ENCODE results near the gene SSTR5. TPM values are rescaled to one million over a fixed set of nuclear protein-coding genes. Genes with fewer than 3 reads are reported as not detected.
A peak's percentile ranks its signal among the peaks of the same experiment; 100 is the strongest.

The SSTR5 gene
- total RNA-seq, 1 donor from 2014 or later: 22.6 TPM

DNA sequence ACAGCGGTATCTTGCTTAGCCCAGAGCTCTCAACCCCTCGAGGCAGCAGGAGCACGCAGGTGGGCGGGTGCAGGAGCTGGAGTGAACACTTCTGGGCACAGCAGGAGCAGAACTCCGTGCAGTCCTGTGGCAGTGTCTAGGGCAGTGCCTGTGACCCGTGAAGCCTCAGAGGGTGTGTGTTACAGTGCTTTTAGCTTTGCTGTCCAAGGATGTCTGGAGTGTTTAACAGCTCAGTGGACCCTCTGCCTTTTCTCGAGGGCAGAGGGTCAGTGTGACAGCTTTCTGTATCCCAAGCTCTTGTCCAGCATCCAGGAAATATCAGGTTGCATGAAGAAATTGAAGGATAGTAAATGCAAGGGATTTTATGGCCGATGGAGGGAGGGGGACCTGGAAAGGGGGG, 16.4 kb upstream of the SSTR5 start:
- Histone ChIP-seq H3K27me3 (ENCODE audit: low read depth) (peaks cover 83% of the 10 kb centered on the region), H3K9me3 (replicated peaks) (peaks cover 24% of the 10 kb centered on the region), H3K4me1 (peaks cover 8% of the 10 kb centered on the region), H3K27ac (replicated peaks) (no peak overlapping the region), H3K36me3 (no peaks in the 10 kb centered on the region), H3K4me3 (no peak overlapping the region)
- TF ChIP-seq, protein P1, sequence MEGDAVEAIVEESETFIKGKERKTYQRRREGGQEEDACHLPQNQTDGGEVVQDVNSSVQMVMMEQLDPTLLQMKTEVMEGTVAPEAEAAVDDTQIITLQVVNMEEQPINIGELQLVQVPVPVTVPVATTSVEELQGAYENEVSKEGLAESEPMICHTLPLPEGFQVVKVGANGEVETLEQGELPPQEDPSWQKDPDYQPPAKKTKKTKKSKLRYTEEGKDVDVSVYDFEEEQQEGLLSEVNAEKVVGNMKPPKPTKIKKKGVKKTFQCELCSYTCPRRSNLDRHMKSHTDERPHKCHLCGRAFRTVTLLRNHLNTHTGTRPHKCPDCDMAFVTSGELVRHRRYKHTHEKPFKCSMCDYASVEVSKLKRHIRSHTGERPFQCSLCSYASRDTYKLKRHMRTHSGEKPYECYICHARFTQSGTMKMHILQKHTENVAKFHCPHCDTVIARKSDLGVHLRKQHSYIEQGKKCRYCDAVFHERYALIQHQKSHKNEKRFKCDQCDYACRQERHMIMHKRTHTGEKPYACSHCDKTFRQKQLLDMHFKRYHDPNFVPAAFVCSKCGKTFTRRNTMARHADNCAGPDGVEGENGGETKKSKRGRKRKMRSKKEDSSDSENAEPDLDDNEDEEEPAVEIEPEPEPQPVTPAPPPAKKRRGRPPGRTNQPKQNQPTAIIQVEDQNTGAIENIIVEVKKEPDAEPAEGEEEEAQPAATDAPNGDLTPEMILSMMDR (IDR thresholded peaks at IDR 0.05; ENCODE audit: borderline replicate concordance): no peak
- DNase-seq: no peak
- intact Hi-C loops (cut with micrococcal nuclease): loop anchor here (10.0 kb wide), 1 partner anchor 241 kb away; no protein-coding TSS in a partner anchor

DNA sequence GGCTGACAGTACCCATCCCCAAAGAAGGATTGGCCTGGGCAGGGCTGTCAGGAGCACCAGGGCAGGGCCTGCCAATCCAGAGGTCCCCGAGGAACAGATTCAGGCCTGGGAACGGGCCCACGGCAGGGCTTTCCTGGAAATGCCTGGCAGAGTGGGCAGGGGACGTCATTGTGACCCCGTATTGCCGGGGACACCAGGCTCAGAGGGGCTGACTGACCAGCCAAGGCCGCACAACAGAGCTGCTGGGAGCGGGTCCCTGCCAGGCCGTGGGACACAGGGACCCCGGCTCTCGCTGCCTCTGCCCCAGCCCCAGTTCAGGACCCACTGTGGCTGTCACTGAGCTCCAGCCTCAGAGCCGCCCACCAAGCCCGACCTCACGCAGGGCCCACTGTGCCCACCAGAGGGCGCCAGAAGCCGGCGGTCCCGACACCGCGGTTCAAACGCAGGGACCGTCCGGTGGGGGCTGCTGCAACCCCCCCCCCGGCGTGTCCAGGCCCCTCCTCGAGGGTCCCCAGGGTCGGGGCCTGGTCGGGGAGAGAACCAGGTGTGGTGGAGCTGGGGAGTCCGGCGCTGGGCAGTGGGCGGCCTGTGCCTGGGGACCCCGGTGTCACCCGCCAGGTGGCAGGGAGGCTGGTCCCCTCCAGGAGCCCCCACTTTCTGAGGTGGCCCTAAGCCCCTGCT, 15.2 kb upstream of the SSTR5 start:
- DNase-seq: no peak
- Histone ChIP-seq H3K4me1 (peaks cover 8% of the 10 kb centered on the region), H3K27ac (replicated peaks) (no peak overlapping the region), H3K27me3 (ENCODE audit: low read depth) (peaks cover 81% of the 10 kb centered on the region), H3K36me3 (no peaks in the 10 kb centered on the region), H3K9me3 (replicated peaks) (peaks cover 24% of the 10 kb centered on the region), H3K4me3 (no peak overlapping the region)
- intact Hi-C loops (cut with micrococcal nuclease): loop anchor here (10.0 kb wide), 1 partner anchor 243 kb away; no protein-coding TSS in a partner anchor
- TF ChIP-seq, protein P1 (IDR thresholded peaks at IDR 0.05; ENCODE audit: borderline replicate concordance): peak; percentile 81

DNA sequence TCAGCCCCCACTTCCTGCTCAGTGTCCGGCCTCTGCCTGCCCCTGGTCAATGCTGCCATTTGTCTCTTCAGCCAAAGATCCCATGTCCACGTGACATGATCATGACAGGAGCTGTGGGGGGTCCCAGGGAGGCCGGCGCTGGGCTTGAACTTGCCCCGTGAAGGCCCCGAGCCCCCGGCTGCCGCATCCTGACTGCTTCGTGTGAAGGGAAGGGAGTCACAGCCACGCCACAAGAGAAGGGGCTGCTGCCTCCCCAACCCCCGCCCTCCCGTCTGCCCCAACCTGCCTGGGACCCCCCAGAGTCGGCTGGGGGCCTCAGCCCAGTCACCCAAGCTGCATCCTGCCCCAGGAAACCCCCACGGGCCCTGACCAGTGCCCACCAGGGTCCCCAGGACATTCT, 14.3 kb upstream of the SSTR5 start:
- Histone ChIP-seq H3K4me1 (peaks cover 8% of the 10 kb centered on the region), H3K4me3 (no peak overlapping the region), H3K36me3 (no peaks in the 10 kb centered on the region), H3K27ac (replicated peaks) (no peak overlapping the region), H3K27me3 (ENCODE audit: low read depth) (peaks cover 81% of the 10 kb centered on the region), H3K9me3 (replicated peaks) (peaks cover 24% of the 10 kb centered on the region)
- intact Hi-C loops (cut with micrococcal nuclease): loop anchor here (10.0 kb wide), 1 partner anchor 243 kb away; no protein-coding TSS in a partner anchor
- TF ChIP-seq, protein P1 (IDR thresholded peaks at IDR 0.05; ENCODE audit: borderline replicate concordance): no peak
- DNase-seq: no peak

DNA sequence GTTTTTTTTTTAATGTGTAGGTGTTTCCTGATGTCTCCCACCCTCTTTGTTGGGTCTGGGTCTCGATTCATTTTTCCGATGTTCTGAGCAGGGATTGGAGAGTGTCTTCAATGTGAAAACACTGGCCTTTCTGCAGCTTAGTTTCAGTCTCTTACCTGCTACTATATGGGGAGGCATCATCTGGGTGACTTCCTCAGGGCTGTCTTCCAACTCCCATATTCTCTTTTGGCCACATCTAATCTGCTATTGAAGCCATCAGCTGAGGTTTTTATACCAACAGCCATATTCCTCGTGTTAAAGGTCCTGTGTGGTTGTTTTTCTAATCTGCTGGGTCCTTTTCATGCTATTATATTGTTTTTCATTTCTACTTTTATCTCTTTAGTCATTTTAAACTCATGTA, 13.2 kb upstream of the SSTR5 start:
- Histone ChIP-seq H3K27me3 (ENCODE audit: low read depth) (peaks cover 81% of the 10 kb centered on the region), H3K27ac (replicated peaks) (no peak overlapping the region), H3K4me3 (no peak overlapping the region), H3K4me1 (peaks cover 8% of the 10 kb centered on the region), H3K9me3 (replicated peaks) (peaks cover 24% of the 10 kb centered on the region), H3K36me3 (no peaks in the 10 kb centered on the region)
- intact Hi-C loops (cut with micrococcal nuclease): loop anchor here (10.0 kb wide), 1 partner anchor 245 kb away; no protein-coding TSS in a partner anchor
- no peak for DNase-seq
- TF ChIP-seq, protein P1 (IDR thresholded peaks at IDR 0.05; ENCODE audit: borderline replicate concordance): no peak

DNA sequence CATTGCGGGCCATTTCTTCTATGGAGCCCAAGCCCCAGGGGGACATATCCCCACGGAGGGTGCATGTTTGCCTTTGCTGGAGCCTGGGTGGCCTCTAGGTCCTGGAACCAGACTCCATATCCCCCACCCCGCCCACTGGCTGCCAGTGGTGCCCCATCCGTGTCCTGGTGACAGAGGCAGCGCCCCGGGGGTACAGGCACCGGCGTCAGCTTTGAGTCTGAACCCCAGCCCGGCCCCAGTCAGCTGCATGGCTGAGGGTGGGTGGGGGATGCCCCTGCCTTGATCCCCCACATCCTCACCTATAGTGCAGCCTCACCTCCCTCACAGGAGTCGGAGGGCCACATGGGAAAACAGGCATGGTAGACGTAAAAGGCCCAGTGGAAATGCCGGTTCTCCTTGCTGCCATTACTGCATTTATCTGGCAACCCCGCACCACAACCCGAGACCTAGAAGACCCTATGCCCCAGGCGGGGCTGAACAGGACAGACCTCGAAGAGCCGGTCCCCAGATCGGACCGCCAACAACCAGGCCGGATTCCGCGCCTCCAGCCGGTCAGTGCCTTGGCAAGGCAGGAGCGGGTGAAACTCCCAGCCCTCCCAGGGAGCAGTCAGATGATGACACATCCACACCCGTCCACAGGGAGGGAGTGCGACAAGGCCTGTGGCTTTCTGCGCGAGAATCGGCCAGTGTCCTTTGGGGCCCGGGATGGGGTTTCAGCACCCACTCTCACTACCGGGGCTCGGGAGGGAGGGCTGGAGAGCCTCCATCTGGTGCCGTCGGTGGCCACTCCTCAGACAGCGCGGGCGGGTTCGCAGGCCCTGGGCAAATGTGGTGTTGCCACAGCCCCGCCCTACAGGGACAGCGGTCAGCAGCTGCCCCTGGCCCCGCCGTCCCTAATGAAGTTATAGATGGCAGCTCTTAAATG, 11.9 kb upstream of the SSTR5 start:
- intact Hi-C loops (cut with micrococcal nuclease): no loop called here
- DNase-seq: no peak

More for the DNA sequence above, 11.9 kb upstream of the SSTR5 start:
- H3K36me3 ChIP-seq: no peaks in the 10 kb centered on the region
- H3K27ac ChIP-seq (replicated peaks): no peak overlapping the region
- TF ChIP-seq, protein P1 (IDR thresholded peaks at IDR 0.05; ENCODE audit: borderline replicate concordance): no peak
- no peaks in the 10 kb centered on the region for H3K4me1 ChIP-seq
- H3K9me3 ChIP-seq (replicated peaks): peaks cover 24% of the 10 kb centered on the region
- H3K4me3 ChIP-seq: no peak overlapping the region
- peaks cover 81% of the 10 kb centered on the region for H3K27me3 ChIP-seq (ENCODE audit: low read depth)

Data from left ventricle myocardium inferior (tissue), 1 donor.